ENCODE data around the gene ANKRD16.

DNA sequence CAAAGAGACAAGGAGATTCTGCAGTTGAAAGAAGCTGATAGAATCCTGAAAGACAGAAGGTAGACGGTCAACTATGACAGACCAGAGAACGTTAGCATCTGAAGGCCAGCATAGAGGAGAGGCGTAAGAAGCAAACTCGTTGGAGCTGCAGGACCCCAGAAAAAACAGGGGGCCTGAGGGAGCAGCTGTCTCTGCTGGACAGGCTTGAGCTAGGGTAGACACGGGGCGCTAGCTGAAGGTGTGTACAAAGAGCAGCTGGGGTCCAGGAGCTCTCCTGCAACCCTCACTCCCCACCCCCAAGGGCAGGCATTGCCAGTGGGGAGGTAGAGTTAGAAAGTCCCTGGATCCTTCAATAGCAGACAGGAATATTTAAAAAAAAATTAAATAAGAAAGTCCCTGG, 61.9 kb downstream of the ANKRD16 start:
- no peak for TF ChIP-seq EP300 (IDR thresholded peaks at IDR 0.05)
- TF ChIP-seq, protein P1, sequence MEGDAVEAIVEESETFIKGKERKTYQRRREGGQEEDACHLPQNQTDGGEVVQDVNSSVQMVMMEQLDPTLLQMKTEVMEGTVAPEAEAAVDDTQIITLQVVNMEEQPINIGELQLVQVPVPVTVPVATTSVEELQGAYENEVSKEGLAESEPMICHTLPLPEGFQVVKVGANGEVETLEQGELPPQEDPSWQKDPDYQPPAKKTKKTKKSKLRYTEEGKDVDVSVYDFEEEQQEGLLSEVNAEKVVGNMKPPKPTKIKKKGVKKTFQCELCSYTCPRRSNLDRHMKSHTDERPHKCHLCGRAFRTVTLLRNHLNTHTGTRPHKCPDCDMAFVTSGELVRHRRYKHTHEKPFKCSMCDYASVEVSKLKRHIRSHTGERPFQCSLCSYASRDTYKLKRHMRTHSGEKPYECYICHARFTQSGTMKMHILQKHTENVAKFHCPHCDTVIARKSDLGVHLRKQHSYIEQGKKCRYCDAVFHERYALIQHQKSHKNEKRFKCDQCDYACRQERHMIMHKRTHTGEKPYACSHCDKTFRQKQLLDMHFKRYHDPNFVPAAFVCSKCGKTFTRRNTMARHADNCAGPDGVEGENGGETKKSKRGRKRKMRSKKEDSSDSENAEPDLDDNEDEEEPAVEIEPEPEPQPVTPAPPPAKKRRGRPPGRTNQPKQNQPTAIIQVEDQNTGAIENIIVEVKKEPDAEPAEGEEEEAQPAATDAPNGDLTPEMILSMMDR (IDR thresholded peaks at IDR 0.05) = no peak
- no peak for TF ChIP-seq POLR2A (IDR thresholded peaks at IDR 0.05)
- TF ChIP-seq POLR2AphosphoS5 (IDR thresholded peaks at IDR 0.05) = no peak
